Upper lobe of left lung (tissue), 4 donors: ENCODE data around the gene STAT3.

Experiments
- EP300 ChIP-seq, 4 donors: sonication (generic); formaldehyde crosslinking; IDR thresholded peaks; one replicate each; pipeline ENCODE4 v1.5.1; 2017; ENCODE audit warnings: antibody characterized with exemption in 4 of 4, control low read depth in 2 of 4
- POLR2A ChIP-seq, 4 donors: fragments of 450-650 bp; IDR thresholded peaks; one replicate each; pipeline ENCODE4 v1.5.1; 2016 to 2017; ENCODE audit warnings: antibody characterized with exemption in 4 of 4, mild to moderate bottlenecking in 2 of 4
- POLR2AphosphoS5 ChIP-seq, 2 donors: sonication (generic); formaldehyde crosslinking; IDR thresholded peaks; one replicate each; pipeline ENCODE4 v1.5.1; 2017; ENCODE audit warnings: antibody characterized with exemption in 2 of 2
- TF ChIP-seq, protein P1 (sequence below), 6 experiments: fragments of 450-650 bp in 4 of 6; fragments of 200-600 bp in 2 of 6; sonication (generic) in 2 of 6; IDR thresholded peaks; one replicate each; pipeline ENCODE4 v1.5.1; 2016 to 2019; ENCODE audit warnings: antibody characterized with exemption in 6 of 6

DNA sequence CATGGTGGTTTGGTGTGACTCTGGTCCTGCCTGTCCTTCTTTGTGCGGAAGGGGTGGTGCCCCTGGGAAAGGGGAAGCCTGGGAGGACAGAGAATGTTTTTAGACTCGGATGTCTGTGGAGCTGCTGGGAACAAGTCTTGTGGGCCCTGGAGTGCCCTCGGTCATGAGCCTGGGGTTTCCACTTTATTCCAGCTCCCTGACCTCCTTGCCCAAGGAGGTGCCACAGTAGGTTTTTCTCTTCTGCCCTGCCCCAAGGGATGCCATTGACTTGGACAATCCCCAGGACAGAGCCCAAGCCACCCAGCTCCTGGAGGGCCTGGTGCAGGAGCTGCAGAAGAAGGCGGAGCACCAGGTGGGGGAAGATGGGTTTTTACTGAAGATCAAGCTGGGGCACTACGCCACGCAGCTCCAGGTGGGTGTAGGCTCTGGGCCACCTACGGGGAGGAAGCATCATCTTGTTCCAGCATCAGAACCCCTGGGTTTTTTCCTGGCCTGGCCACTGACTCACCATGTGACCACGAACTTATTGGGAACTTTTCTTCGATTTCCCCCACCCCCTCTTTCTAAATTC, 98.5 kb downstream of the STAT3 start:
- TF ChIP-seq, protein P1, sequence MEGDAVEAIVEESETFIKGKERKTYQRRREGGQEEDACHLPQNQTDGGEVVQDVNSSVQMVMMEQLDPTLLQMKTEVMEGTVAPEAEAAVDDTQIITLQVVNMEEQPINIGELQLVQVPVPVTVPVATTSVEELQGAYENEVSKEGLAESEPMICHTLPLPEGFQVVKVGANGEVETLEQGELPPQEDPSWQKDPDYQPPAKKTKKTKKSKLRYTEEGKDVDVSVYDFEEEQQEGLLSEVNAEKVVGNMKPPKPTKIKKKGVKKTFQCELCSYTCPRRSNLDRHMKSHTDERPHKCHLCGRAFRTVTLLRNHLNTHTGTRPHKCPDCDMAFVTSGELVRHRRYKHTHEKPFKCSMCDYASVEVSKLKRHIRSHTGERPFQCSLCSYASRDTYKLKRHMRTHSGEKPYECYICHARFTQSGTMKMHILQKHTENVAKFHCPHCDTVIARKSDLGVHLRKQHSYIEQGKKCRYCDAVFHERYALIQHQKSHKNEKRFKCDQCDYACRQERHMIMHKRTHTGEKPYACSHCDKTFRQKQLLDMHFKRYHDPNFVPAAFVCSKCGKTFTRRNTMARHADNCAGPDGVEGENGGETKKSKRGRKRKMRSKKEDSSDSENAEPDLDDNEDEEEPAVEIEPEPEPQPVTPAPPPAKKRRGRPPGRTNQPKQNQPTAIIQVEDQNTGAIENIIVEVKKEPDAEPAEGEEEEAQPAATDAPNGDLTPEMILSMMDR (IDR thresholded peaks at IDR 0.05): no peak
- TF ChIP-seq POLR2AphosphoS5 (IDR thresholded peaks at IDR 0.05) (no peak), POLR2A (IDR thresholded peaks at IDR 0.05) (peak in 2 of 4 donors; percentile 1 to 8), EP300 (IDR thresholded peaks at IDR 0.05) (no peak)
